A673 (cell line): ENCODE measurements around the gene PRADC1. TPM values are rescaled to one million over a fixed set of nuclear protein-coding genes. Genes with fewer than 3 reads are reported as not detected.

ENCODE experiments used
- BruUV-seq: library from RNA; stranded (reverse); fragments of 400-500 nt; replicated peaks from 2 replicates; lab custom pipeline; 2021; lab: Mats Ljungman, UMichigan
- CTCF ChIA-PET: fragments of 300-600 bp; sonication (Branson Sonifier 250); formaldehyde crosslinking; loops from one replicate; lab custom pipeline; 2022; ENCODE audit warnings: antibody characterized with exemption; lab: Charles Lee
- POLR2A ChIA-PET: fragments of 300-600 bp; sonication (Branson Sonifier 250); formaldehyde crosslinking; loops from one replicate; lab custom pipeline; 2022; ENCODE audit warnings: antibody characterized with exemption; ENCODE audit not compliant: low non-redundant PET; lab: Charles Lee
- DNase-seq: peaks from one replicate; pipeline ENCODE4 v3.0.0-alpha.2; 2015; ENCODE audit warnings: low spot score
- H3K27ac ChIP-seq: fragments of 200-600 bp; sonication (generic); 2 replicates; pipeline ENCODE4 v1.5.1; 2016; ENCODE audit warnings: mixed run types, low read depth, mild to moderate bottlenecking, mixed read lengths, antibody characterized with exemption, low read length; ENCODE audit not compliant: poor library complexity, severe bottlenecking
- H3K27me3 ChIP-seq: fragments of 200-600 bp; sonication (generic); replicated peaks from 2 replicates; pipeline ENCODE4 v1.6.1; 2017; ENCODE audit warnings: mixed run types, low read depth, mild to moderate bottlenecking, mixed read lengths, antibody characterized with exemption, low read length; ENCODE audit not compliant: insufficient read depth, poor library complexity
- H3K36me3 ChIP-seq: fragments of 200-600 bp; sonication (generic); 2 replicates; pipeline ENCODE4 v1.6.1; 2016; ENCODE audit warnings: mixed run types, mild to moderate bottlenecking, mixed read lengths, antibody characterized with exemption, low read length; ENCODE audit not compliant: insufficient read depth, poor library complexity, severe bottlenecking
- H3K4me1 ChIP-seq: fragments of 200-600 bp; sonication (generic); 2 replicates; pipeline ENCODE4 v1.6.1; 2017; ENCODE audit warnings: mixed run types, mild to moderate bottlenecking, mixed read lengths, antibody characterized with exemption, low read length; ENCODE audit not compliant: insufficient read depth, poor library complexity, severe bottlenecking
- H3K4me3 ChIP-seq: fragments of 200-600 bp; sonication (generic); 2 replicates; pipeline ENCODE4 v1.5.1; 2016; ENCODE audit warnings: low read depth, mixed run types, mild to moderate bottlenecking, mixed read lengths, low read length; ENCODE audit not compliant: poor library complexity, severe bottlenecking
- H3K9me3 ChIP-seq: fragments of 200-600 bp; sonication (generic); 2 replicates; pipeline ENCODE4 v1.6.1; 2016; ENCODE audit warnings: mixed run types, low read depth, mild to moderate bottlenecking, mixed read lengths, antibody characterized with exemption, low read length; ENCODE audit not compliant: poor library complexity, severe bottlenecking
- CTCF ChIP-seq: fragments of 300-800, 200-600 bp; sonication (generic); conservative IDR thresholded peaks from 2 replicates; pipeline ENCODE4 v1.5.1; 2017; ENCODE audit warnings: low read depth, mild to moderate bottlenecking, antibody characterized with exemption, low read length, moderate library complexity, mixed read lengths
- EZH2 ChIP-seq: fragments of 200-600 bp; sonication (generic); IDR thresholded peaks from 2 replicates; pipeline ENCODE4 v1.6.1; 2017; ENCODE audit warnings: borderline replicate concordance, low read depth, mild to moderate bottlenecking, mixed read lengths, antibody characterized with exemption, low read length; ENCODE audit not compliant: poor library complexity, severe bottlenecking
- intact Hi-C: fragments of 100-400 bp; cut with micrococcal nuclease; formaldehyde crosslinking; loops from one replicate; pipeline ENCODE4 v1.10.0; 2022; ENCODE audit not compliant: unreplicated experiment
- total RNA-seq: library from RNA; stranded (reverse); gene quantifications from 2 replicates; pipeline ENCODE4 v1.2.3, GENCODE V29; 2021

Gene PRADC1
- total RNA-seq, 1 experiment from 2014 or later, result 17.7 TPM

GRCh38 chr2:73210696-73211095 lies 22.3 kb downstream of the PRADC1 start:
- Histone ChIP-seq H3K9me3 (no peaks in the 10 kb centered on the region), H3K27me3 (no peaks in the 10 kb centered on the region), H3K36me3 (no peaks in the 10 kb centered on the region), H3K4me1 (peaks cover 6% of the 10 kb centered on the region), H3K4me3 (no peak overlapping the region), H3K27ac (no peak overlapping the region)
- DNase-seq, result no peak
- TF ChIP-seq CTCF, result no peak
- TF ChIP-seq EZH2, result no peak
- POLR2A ChIA-PET, result no interaction called here
- no TSS peak for BruUV-seq
- intact Hi-C loops, result no loop called here
- CTCF ChIA-PET, result no interaction called here

- no peaks in the 10 kb centered on the region for H3K27me3 ChIP-seq
- TF ChIP-seq CTCF (no peak), EZH2 (no peak)
- H3K27ac ChIP-seq, result no peak overlapping the region
- no peaks in the 10 kb centered on the region for H3K9me3 ChIP-seq
- no peak overlapping the region for H3K4me3 ChIP-seq
- intact Hi-C loops, result no loop called here
- no peak for DNase-seq
- CTCF ChIA-PET, result no interaction called here
- no peaks in the 10 kb centered on the region for H3K36me3 ChIP-seq
- H3K4me1 ChIP-seq, result peaks cover 1% of the 10 kb centered on the region
- POLR2A ChIA-PET, result no interaction called here
- BruUV-seq, result no TSS peak
Measured at GRCh38 chr2:73210019-73210418, 23.0 kb downstream of the PRADC1 start.

GRCh38 chr2:73208258-73208657 lies 24.8 kb downstream of the PRADC1 start:
- POLR2A ChIA-PET, result no interaction called here
- Histone ChIP-seq H3K27ac (no peak overlapping the region), H3K36me3 (no peaks in the 10 kb centered on the region), H3K4me3 (no peak overlapping the region), H3K4me1 (no peaks in the 10 kb centered on the region), H3K9me3 (no peaks in the 10 kb centered on the region), H3K27me3 (peaks cover 11% of the 10 kb centered on the region)
- no peak for DNase-seq
- intact Hi-C loops, result no loop called here
- BruUV-seq, result no TSS peak
- TF ChIP-seq EZH2, result no peak
- no peak for TF ChIP-seq CTCF
- CTCF ChIA-PET, result no interaction called here
